Measurements from ENCODE around the gene MICAL3. TPM values are rescaled to one million over a fixed set of nuclear protein-coding genes. Genes with fewer than 3 reads are reported as not detected.
A peak's percentile ranks its signal among the peaks of the same experiment; 100 is the strongest.

Gene MICAL3
- total and polyA plus RNA-seq, 4 donors, result 4.4 to 30.7 (median 15.4) TPM

DNA sequence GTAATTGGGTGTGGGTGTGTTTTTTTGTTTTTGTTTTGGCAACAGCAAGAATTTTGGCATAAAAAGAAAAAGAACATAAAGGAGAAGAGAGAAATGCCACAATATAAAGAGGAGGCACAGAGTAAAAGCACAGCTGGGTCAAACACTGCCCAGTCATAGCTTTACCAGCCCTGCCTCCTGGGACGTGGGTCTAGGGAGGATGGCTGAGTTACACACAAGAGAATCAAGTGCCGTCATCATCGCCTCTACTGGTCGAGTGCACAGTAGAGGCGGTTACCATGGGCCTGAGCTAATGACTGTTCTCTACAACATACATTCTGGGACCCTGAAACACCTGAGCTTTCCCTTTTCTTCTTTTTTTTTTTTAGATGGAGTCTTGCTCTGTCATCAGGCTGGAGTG lies 162.5 kb downstream of the MICAL3 start:
- H3K36me3 ChIP-seq (ENCODE audit: control insufficient read depth in 4 of 4, insufficient read depth in 4 of 4, low read length in 4 of 4), result peaks cover 0 to 29% (median 19%) of the 10 kb centered on the region in 4 donors
- no peak overlapping the region for H3K9ac ChIP-seq (ENCODE audit: insufficient read depth in 1 of 2, low read length in 2 of 2)
- H3K27me3 ChIP-seq (ENCODE audit: control insufficient read depth in 3 of 3, insufficient read depth in 3 of 3, low read length in 2 of 3), result no peaks in the 10 kb centered on the region
- 93 to 97% methylated on average over 5 of the region's 5 CpGs for WGBS, 2 donors
- no peak for TF ChIP-seq CTCF (IDR thresholded peaks at IDR 0.05; ENCODE audit: control extremely low read depth, extremely low read depth)
- ATAC-seq (ENCODE audit: insufficient read depth, low FRiP score), result no peak
- H3K4me1 ChIP-seq (ENCODE audit: control insufficient read depth in 5 of 5, insufficient read depth in 5 of 5, low read length in 5 of 5), result peaks cover 0 to 7% (median 0%) of the 10 kb centered on the region in 5 donors
- H3K4me3 ChIP-seq, result no peak overlapping the region
- H3K27ac ChIP-seq (ENCODE audit: low read depth in 1 of 2, low read length in 1 of 2), result no peak overlapping the region
- DNase-seq, result no peak
- H3K9me3 ChIP-seq (ENCODE audit: control insufficient read depth in 4 of 4, insufficient read depth in 3 of 4, low read length in 3 of 4), result no peaks in the 10 kb centered on the region

DNA sequence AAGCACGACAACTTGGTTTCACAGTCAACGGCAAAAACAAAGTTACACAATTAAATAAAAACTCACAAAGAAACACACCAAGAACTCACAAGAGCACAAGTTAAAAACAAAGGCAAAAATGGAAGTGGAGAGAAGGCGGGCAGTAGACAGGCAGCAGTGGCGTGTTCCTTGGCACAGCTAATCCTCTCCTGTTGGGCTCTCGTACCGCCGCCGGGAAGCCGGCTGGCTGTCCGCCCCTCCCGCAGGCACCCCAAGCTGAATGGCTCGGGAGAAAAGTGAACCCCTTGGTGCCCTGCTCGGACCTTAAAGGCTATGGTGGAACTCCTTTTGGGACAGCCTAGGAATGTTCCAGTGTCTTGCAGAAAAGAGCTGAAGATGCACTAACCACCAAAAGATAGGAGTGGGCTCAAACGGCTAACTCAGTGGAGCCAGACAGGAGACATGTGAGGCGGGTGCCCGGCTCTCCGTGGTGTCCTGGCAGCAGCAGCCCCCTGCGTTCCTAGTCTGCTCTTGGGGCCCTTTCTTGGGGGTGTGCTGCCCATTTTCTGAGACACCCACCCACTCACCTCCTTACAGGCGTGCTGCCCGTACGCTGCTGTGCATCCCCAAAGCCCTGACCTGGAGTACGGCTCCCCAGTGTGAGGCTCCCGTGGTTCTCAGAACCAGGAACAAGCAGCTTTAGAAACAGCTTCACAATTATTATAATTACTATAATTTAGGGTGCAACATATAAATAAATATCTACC lies 164.0 kb downstream of the MICAL3 start:
- 94 to 97% methylated on average over 23 of the region's 23 CpGs for WGBS, 2 donors
- H3K27me3 ChIP-seq (ENCODE audit: control insufficient read depth in 3 of 3, insufficient read depth in 3 of 3, low read length in 2 of 3), result no peaks in the 10 kb centered on the region
- no peaks in the 10 kb centered on the region for H3K9me3 ChIP-seq (ENCODE audit: control insufficient read depth in 4 of 4, insufficient read depth in 3 of 4, low read length in 3 of 4)
- TF ChIP-seq CTCF (IDR thresholded peaks at IDR 0.05; ENCODE audit: control extremely low read depth, extremely low read depth), result no peak
- ATAC-seq (ENCODE audit: insufficient read depth, low FRiP score) (no peak), DNase-seq (no peak)
- peaks cover 0 to 7% (median 0%) of the 10 kb centered on the region in 5 donors for H3K4me1 ChIP-seq (ENCODE audit: control insufficient read depth in 5 of 5, insufficient read depth in 5 of 5, low read length in 5 of 5)
- H3K36me3 ChIP-seq (ENCODE audit: control insufficient read depth in 4 of 4, insufficient read depth in 4 of 4, low read length in 4 of 4), result peaks cover 0 to 21% (median 15%) of the 10 kb centered on the region in 4 donors
- H3K4me3 ChIP-seq, result no peak overlapping the region
- H3K27ac ChIP-seq (ENCODE audit: low read depth in 1 of 2, low read length in 1 of 2), result peak overlapping the region in 1 of 2 donors; percentile 14
- no peak overlapping the region for H3K9ac ChIP-seq (ENCODE audit: insufficient read depth in 1 of 2, low read length in 2 of 2)

- Histone ChIP-seq H3K9me3 (ENCODE audit: control insufficient read depth in 4 of 4, insufficient read depth in 3 of 4, low read length in 3 of 4) (no peaks in the 10 kb centered on the region), H3K36me3 (ENCODE audit: control insufficient read depth in 4 of 4, insufficient read depth in 4 of 4, low read length in 4 of 4) (peaks cover 0 to 10% (median 5%) of the 10 kb centered on the region in 4 donors), H3K4me1 (ENCODE audit: control insufficient read depth in 5 of 5, insufficient read depth in 5 of 5, low read length in 5 of 5) (peaks cover 0 to 7% (median 0%) of the 10 kb centered on the region in 5 donors), H3K27ac (ENCODE audit: low read depth in 1 of 2, low read length in 1 of 2) (no peak overlapping the region), H3K4me3 (no peak overlapping the region), H3K27me3 (ENCODE audit: control insufficient read depth in 3 of 3, insufficient read depth in 3 of 3, low read length in 2 of 3) (no peaks in the 10 kb centered on the region), H3K9ac (ENCODE audit: insufficient read depth in 1 of 2, low read length in 2 of 2) (no peak overlapping the region)
- WGBS, 2 donors, result 84 to 91% methylated on average over 11 of the region's 11 CpGs
- no peak for TF ChIP-seq CTCF (IDR thresholded peaks at IDR 0.05; ENCODE audit: control extremely low read depth, extremely low read depth)
- DNase-seq (no peak), ATAC-seq (ENCODE audit: insufficient read depth, low FRiP score) (no peak)
These were observed 166.3 kb downstream of the MICAL3 start for GRCh38 chr22:17858033-17858432.
